ENCODE measurements around the gene ZNF524. TPM values are rescaled to one million over a fixed set of nuclear protein-coding genes. Genes with fewer than 3 reads are reported as not detected.

ZNF524 gene
- total and polyA plus RNA-seq, 9 of the 15 experiments (the other 6 are each of a cell fraction or from before 2014, with no cell fraction given) = 0.08 to 15.6 (median 2.9) TPM

DNA sequence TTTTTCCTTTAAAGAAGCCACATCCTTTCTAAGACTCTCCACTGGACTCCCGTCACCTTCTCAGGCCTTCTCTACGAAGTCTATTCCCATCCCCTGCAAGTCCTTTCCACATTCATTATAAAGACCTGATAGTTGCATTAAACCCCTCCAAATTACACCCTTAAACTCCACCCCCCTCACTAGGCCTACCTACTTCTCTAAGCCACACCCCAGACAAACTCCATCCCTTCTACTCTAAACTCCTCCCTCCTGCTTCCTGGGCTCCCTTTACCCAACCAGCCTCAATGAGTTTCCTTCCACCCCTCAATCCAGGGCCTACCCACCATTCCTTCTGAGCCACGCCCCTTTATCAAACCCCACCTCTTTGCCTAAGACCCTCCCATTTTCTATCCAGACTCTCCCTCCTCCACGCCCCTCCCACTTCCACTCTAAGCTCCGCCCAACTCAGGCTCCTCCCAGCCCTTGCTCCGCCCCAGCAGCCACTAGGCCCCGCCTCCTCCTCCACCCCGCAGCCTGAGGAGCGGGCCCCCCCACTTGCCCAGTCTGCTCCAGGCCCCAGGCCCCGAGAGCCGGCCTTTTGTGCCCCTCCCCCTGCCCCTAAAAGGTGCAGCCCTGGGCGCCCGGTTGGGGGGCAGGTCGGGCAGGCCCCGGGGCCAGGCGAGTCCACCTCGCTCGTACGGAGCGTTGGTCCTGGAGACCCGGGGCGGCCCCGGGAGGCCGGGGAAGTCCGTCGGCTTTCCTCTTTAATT is 1.2 kb upstream of the ZNF524 start (continued):
- no peak for TF ChIP-seq BCL6 (CRISPR knock-in tag; IDR thresholded peaks at IDR 0.05)
- TF ChIP-seq MTA2 (IDR thresholded peaks at IDR 0.05; ENCODE audit: low read depth) = 0 out of 2 replicates have a peak, but pooled peaks have one; percentile 11
- TF ChIP-seq EWSR1 (IDR thresholded peaks at IDR 0.05; ENCODE audit: borderline replicate concordance, low read depth, partially characterized antibody) = no peak
- no peak for TF ChIP-seq ZNF707 (CRISPR knock-in tag; conservative IDR thresholded peaks at IDR 0.05)
- peak; percentile 86 for TF ChIP-seq TAF1 (IDR thresholded peaks at IDR 0.05; ENCODE audit: control insufficient read depth, extremely low read depth, insufficient read depth, low read length, severe bottlenecking)
- TF ChIP-seq RBM22 (IDR thresholded peaks at IDR 0.05; ENCODE audit: low read depth, low read length, poor library complexity, severe bottlenecking) = peak; percentile 80
- TF ChIP-seq, protein P1, sequence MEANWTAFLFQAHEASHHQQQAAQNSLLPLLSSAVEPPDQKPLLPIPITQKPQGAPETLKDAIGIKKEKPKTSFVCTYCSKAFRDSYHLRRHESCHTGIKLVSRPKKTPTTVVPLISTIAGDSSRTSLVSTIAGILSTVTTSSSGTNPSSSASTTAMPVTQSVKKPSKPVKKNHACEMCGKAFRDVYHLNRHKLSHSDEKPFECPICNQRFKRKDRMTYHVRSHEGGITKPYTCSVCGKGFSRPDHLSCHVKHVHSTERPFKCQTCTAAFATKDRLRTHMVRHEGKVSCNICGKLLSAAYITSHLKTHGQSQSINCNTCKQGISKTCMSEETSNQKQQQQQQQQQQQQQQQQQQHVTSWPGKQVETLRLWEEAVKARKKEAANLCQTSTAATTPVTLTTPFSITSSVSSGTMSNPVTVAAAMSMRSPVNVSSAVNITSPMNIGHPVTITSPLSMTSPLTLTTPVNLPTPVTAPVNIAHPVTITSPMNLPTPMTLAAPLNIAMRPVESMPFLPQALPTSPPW (CRISPR knock-in tag; IDR thresholded peaks at IDR 0.05) = peak; percentile 97; the same call in 1 of the 2 replicates
- peak; percentile 53; the same call in 1 of the 2 replicates for TF ChIP-seq SPI1 (IDR thresholded peaks at IDR 0.05; ENCODE audit: borderline replicate concordance, low read depth, low read length)
- TF ChIP-seq CSDE1 (IDR thresholded peaks at IDR 0.05) = no peak
- peak; percentile 99; the same call in 1 of the 2 replicates for TF ChIP-seq HDGF (IDR thresholded peaks at IDR 0.05)
- peak; percentile 91 for TF ChIP-seq SIN3B (IDR thresholded peaks at IDR 0.05; ENCODE audit: low read depth)
- peak; percentile 67 for TF ChIP-seq SAP30 (IDR thresholded peaks at IDR 0.05; ENCODE audit: borderline replicate concordance, insufficient read depth, low read depth, low read length, poor library complexity, severe bottlenecking)
- TF ChIP-seq, protein P2, sequence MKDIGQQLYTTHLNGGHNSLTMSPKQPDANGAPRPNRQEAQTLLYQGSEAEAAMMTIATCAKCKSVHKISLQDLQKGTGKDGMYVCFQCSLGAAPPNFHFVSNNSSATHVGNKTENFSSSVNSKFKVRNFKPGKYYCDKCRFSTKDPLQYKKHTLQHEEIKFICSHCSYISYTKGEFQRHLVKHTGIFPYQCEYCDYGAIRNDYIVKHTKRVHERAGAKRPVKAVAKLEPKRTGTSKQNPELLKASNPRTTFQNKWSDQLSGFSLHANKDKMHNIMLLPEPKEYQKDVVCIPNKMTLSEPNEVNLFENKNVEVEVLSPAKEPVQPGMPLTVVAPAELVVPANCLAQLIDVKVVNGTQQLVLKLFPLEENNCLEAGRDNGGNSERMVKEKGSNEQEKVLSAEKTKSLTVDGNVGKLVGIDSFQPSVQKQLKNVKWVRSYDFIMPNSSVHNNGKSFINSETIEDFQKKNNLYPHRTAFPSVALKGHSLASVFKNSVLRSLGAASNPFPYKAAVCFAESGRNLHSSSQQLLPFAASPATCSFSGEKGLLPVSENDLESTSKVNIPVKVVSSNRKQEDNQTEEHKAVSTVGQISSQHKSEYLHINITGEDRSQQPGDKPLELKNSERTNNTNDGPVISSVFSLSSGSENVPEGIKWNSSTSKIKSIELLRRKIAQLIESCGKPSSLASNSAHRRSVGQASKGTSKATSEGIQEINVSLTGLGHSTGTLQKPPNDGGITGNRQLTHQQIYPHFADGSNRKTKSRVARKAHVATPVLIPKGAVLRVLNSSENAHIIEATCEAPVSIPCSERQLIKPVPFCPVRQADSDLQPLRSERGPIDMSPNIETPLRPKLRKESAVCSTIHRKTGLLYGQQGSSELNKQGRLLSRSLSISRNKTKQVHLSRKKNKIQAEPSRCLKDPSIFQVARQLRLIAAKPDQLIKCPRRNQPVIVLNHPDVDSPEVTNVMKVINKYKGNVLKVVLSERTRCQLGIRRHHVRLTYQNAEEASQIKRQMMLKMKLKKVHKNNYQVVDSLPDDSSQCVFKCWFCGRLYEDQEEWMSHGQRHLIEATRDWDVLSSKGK (CRISPR knock-in tag; IDR thresholded peaks at IDR 0.05) = no peak
- peak; percentile 48 for TF ChIP-seq TOE1 (IDR thresholded peaks at IDR 0.05; ENCODE audit: borderline replicate concordance)
- TF ChIP-seq TOE1 (CRISPR knock-in tag; IDR thresholded peaks at IDR 0.05; ENCODE audit: borderline replicate concordance, low read depth) = no peak
- TF ChIP-seq, protein P3, sequence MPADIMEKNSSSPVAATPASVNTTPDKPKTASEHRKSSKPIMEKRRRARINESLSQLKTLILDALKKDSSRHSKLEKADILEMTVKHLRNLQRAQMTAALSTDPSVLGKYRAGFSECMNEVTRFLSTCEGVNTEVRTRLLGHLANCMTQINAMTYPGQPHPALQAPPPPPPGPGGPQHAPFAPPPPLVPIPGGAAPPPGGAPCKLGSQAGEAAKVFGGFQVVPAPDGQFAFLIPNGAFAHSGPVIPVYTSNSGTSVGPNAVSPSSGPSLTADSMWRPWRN (IDR thresholded peaks at IDR 0.05; ENCODE audit: low read depth) = no peak
- no peak for TF ChIP-seq ZKSCAN8 (CRISPR knock-in tag; IDR thresholded peaks at IDR 0.05)
- peak in 1 of 2 experiments; percentile 6; a peak in 2 of 4 replicates for TF ChIP-seq HDAC1 (IDR thresholded peaks at IDR 0.05)
- TF ChIP-seq GTF2E2 (tag; IDR thresholded peaks at IDR 0.05) = peak; percentile 88; the same call in 1 of the 2 replicates
- peak; percentile 84 for TF ChIP-seq SUPT5H (IDR thresholded peaks at IDR 0.05)
- peak; percentile 83 for TF ChIP-seq CCNT2 (IDR thresholded peaks at IDR 0.05; ENCODE audit: borderline replicate concordance, extremely low read depth, insufficient read length, low read depth, low read length)
- TF ChIP-seq POLR2AphosphoS5 (IDR thresholded peaks at IDR 0.05; ENCODE audit: control insufficient read depth, insufficient read depth, low read depth, low read length) = peak; percentile 66
